ENCODE results near the gene ADCY5.

Gene ADCY5

GRCh38 chr3:123429362-123430125 is 19.3 kb downstream of the ADCY5 start:
- no peak for DNase-seq (ENCODE audit: low read depth)

GRCh38 chr3:123424999-123425712 is 23.7 kb downstream of the ADCY5 start:
- no peak for DNase-seq (ENCODE audit: low read depth)

- DNase-seq (ENCODE audit: low read depth), result no peak
Observed at GRCh38 chr3:123424321-123424998, 24.4 kb downstream of the ADCY5 start.

DNA sequence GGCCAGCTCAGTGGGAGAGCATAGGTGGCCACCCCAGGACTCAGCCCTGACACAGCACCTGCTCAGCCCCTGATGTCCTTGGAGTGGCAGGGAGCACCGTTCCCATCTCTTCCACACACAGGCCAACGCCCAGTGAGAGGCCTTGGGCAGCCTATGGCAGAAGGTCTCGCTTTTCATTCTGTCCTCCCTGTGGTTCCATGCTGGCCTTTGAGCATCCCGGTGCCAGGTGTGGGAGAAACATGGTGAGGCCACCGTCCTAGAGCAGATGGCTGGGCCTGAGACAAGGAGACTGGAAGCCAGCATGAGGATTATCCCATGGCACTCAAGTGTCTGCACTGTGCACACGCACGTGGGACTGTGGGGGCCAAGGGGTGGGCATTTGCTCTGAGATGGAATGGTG is 25.1 kb downstream of the ADCY5 start:
- no peak for DNase-seq (ENCODE audit: low read depth)

- DNase-seq (ENCODE audit: low read depth), result no peak
Observed at GRCh38 chr3:123423031-123423430, 25.9 kb downstream of the ADCY5 start.

- no peak for DNase-seq (ENCODE audit: low read depth)
Observed at GRCh38 chr3:123422457-123422856, 26.4 kb downstream of the ADCY5 start.

GRCh38 chr3:123421353-123422174 is 27.3 kb downstream of the ADCY5 start:
- DNase-seq (ENCODE audit: low read depth), result peak; percentile 5

DNA sequence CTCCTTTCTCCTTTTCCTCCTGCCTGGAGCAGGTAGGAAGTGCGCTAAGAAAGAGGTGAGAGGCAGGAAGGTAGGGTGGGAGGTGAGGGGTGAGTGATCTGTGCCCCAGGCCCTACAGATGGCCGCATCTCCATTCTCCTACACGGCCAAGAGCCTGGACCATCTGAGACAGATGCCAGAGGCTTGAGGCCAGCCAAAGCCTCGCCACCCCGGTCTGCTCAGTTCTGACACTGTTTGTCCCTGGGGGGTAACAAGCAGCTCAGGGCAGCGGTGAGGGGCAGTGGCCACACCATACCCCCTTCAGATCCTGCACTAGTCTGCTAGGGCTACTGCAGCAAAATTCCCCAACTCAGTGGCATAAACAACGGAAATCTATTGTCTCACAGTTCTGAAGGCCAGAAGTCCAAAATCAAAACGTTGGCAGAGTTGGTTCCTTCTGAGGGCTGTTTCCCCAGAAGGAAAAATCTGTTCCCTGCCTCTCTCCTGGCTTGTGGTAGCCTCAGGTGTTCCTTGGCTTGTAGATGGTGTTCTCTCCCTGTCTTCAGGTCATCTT is 28.4 kb downstream of the ADCY5 start:
- DNase-seq (ENCODE audit: low read depth), result no peak

GRCh38 chr3:123419850-123420297 is 29.0 kb downstream of the ADCY5 start:
- DNase-seq (ENCODE audit: low read depth), result no peak

DNA sequence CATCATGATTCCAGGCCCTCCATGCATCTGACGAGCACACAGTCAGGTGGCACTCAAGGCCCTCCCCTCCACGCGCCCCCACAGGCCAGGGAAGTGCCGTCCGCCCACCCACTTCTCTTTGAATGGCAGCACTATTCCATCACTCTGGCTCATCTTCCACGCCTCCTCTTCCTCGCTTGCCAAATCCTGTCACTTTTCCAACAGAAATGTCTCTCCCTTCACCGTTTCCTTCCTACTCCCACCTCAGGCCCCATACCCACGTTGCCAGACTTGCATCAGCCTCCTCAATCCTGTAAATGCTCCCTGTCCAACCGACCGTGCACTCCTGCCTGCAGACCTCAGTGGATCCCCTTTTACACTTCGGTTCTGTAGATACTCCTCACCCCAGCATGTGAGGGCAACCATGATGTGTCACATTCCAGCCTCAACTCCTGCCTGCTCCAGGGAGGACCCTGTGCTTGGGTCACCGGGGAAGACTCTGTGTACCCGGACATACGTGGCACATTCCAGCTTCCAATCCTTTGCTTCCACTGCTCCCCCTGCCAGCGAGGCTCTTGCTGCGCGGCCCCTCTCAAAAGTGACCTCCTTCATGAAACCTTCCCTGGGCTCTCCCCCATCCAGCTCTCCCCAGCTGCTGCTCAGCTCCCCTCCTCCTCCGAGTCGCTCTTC is 29.6 kb downstream of the ADCY5 start:
- no peak for DNase-seq (ENCODE audit: low read depth)

DNA sequence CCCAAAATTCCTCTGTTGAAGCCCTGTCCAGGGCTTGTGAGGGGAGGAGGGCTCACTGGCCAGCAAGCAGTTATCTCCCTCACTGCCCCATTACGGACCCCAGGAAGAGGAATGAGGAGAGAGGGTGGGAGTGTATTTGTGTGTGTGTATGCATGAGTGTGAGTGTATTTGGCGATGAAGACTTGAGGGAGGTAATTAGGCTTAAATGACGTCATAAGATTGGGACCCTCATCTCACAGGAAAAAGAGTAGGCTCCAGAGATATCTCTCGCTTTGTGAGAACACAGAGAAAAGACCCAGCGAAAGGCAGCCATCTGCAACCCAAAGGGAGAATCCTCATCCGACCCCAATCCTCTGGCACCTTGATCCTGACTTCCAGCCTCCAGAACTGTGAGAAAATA is 32.2 kb downstream of the ADCY5 start:
- DNase-seq (ENCODE audit: low read depth), result no peak

DNA sequence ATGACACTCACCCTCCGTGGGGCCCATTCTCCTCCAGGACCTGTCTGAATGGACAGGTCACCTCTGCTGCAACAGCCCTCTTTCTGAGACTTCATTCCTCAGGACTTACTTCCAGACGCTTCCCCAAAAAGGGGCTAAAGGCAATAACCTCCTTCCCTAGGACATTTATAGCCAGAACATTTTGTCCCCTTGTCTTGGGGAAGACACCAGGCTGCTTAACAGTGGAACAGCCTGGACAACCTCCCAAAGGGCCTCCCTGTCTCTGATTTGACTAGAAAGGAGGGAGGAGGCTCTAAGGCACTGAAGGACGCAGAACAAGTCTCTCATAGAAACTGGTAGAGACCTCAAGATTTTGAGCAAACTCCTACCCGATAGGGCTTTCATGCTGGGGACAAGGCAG is 32.7 kb downstream of the ADCY5 start:
- DNase-seq (ENCODE audit: low read depth), result no peak

GRCh38 chr3:123414973-123415775 is 33.7 kb downstream of the ADCY5 start:
- no peak for DNase-seq (ENCODE audit: low read depth)

- no peak for DNase-seq (ENCODE audit: low read depth)
Observed at GRCh38 chr3:123412811-123413604, 35.9 kb downstream of the ADCY5 start.

DNA sequence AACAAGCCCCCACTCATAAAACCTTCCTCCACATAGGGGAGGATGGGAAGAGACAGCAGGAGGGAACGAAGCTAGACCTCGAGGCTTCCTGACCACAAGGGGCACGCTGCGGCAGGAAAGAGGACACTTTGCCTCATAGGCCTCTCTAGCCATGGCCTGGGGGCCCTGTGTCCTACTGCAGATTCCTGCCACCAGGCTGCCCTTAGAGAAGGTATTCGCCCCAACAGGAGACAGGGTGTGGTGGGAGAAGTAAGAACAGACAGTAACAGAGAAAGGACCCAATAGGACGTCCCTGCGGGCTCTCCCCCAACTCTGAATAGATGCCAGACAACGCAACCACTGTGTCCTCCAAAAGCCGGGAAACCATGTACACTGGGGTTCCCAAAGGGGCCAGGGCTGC is 36.8 kb downstream of the ADCY5 start:
- peak; percentile 6 for DNase-seq (ENCODE audit: low read depth)

DNA sequence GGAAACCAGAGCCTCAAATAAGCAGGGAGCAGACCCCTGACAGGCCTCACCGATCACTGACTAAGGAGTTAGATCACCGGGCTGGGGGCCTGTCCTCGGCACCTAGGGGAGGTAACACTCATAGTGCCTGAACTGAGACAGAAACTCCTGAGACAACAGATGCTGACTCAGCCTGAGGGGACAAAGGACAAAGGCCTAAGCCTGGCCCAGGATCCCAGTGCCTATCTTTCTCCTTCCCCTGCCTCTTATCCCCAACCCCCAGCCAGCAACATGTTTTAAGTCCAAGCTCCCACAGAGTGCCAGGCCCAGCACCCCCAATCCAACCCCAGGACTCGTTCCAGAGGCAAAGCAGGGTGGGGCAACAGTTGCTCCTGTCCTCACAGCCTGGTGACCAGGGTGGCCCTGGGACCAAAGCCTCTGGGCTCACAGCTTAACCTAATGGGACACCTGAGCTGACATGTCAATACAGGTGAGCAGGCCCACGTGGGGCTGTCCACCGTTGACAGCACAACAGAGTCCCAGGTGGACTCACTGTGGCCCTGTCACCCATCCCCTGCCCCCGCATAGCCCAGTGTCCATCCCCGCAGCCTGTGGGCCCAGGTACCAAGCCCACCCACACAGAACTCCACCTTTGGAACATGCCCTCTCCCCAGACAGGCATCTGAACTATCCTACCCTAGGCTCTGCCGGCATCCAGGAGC is 37.4 kb downstream of the ADCY5 start:
- DNase-seq (ENCODE audit: low read depth), result no peak

- no peak for DNase-seq (ENCODE audit: low read depth)
Observed at GRCh38 chr3:123410149-123410515, 38.8 kb downstream of the ADCY5 start.

DNA sequence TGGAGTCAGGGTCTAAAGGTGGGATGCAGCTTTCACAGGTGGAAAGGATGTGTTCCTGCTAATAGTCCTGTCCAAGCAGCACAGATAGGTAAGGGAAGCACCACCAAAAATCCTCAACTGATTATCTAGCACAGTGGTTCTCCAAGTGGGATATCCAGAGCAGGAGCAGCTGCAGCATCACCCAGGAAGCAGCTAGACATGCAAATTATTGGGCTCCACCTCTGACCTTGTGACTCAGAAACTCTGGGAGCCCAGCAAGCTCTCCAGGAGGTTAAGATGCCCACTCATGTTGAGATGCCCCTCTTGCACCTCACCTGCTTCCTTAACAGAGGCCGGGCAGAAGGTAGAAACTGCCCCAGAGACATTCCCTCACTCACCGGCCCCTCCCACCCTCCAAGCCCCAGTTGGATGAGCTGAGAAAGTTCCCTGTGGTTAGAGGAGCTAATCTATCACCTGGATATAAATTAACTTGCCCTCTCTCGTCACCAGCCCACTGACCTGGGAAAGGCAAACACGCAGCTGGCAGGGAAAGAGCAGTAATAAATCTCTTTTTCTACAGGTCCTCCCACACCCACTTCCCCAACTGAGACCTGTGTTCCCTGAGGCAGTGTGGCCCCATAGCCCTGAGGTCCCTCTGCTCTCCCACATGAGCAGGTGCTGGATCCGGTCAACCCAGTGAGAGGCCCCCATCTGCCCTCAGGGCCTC is 39.3 kb downstream of the ADCY5 start:
- peak; percentile 37 for DNase-seq (ENCODE audit: low read depth)

Data from ELR (cell line).